OCI-LY1 (cell line): ENCODE results near the gene BIRC5.

Source experiments
- H2AFZ ChIP-seq: fragments of 200-600 bp; sonication (generic), shearing (Covaris generic); 2 replicates; pipeline ENCODE4 v1.6.0; 2014; ENCODE audit warnings: antibody characterized with exemption, mild to moderate bottlenecking, low read length
- H3F3A ChIP-seq: fragments of 200-600 bp; sonication (generic), shearing (Covaris generic); 2 replicates; pipeline ENCODE4 v1.6.0; 2014; ENCODE audit warnings: mild to moderate bottlenecking, antibody characterized with exemption, low read length, moderate library complexity; ENCODE audit not compliant: insufficient read depth
- H3K27ac ChIP-seq: fragments of 200-600 bp; sonication (generic); 2 replicates; pipeline ENCODE4 v1.5.1; 2014; ENCODE audit warnings: low read length, mixed run types, mild to moderate bottlenecking, low read depth; ENCODE audit not compliant: poor library complexity, severe bottlenecking
- H3K27me3 ChIP-seq: fragments of 200-600 bp; sonication (generic); 2 replicates; pipeline ENCODE4 v1.6.0; 2014; ENCODE audit warnings: antibody characterized with exemption, mild to moderate bottlenecking, low read length, moderate library complexity; ENCODE audit not compliant: insufficient read depth
- H3K36me3 ChIP-seq: fragments of 200-600 bp; sonication (generic); 2 replicates; pipeline ENCODE4 v1.6.1; 2014; ENCODE audit warnings: mild to moderate bottlenecking, antibody characterized with exemption, low read length, moderate library complexity, mixed read lengths; ENCODE audit not compliant: insufficient read depth
- H3K4me1 ChIP-seq: fragments of 200-600 bp; sonication (generic); 2 replicates; pipeline ENCODE4 v1.5.1; 2014; ENCODE audit warnings: mild to moderate bottlenecking, low read length, moderate library complexity; ENCODE audit not compliant: insufficient read depth, severe bottlenecking
- H3K4me2 ChIP-seq: fragments of 200-600 bp; sonication (generic), shearing (Covaris generic); 2 replicates; pipeline ENCODE4 v1.6.1; 2014; ENCODE audit warnings: low read length
- H3K4me3 ChIP-seq: fragments of 200-600 bp; sonication (generic); 2 replicates; pipeline ENCODE4 v1.5.1; 2014; ENCODE audit warnings: low read length, low read depth, mild to moderate bottlenecking, mixed read lengths; ENCODE audit not compliant: poor library complexity, severe bottlenecking
- H3K79me2 ChIP-seq: fragments of 200-600 bp; shearing (Covaris generic); 2 replicates; pipeline ENCODE4 v1.6.1; 2016; ENCODE audit warnings: mixed run types, low read length, mixed read lengths; ENCODE audit not compliant: insufficient read depth
- H3K9ac ChIP-seq: fragments of 200-600 bp; sonication (generic), shearing (Covaris generic); 2 replicates; pipeline ENCODE4 v1.6.1; 2014; ENCODE audit warnings: mild to moderate bottlenecking, low read length, mixed read lengths
- H3K9me2 ChIP-seq: fragments of 200-600 bp; sonication (generic), shearing (Covaris generic); 2 replicates; pipeline ENCODE4 v1.6.1; 2014; ENCODE audit warnings: low read depth, mild to moderate bottlenecking, low read length, mixed read lengths
- H3K9me3 ChIP-seq: fragments of 200-600 bp; shearing (Covaris generic); 2 replicates; pipeline ENCODE4 v1.6.1; 2014; ENCODE audit warnings: low read length, mixed read lengths
- H4K20me1 ChIP-seq: fragments of 200-600 bp; sonication (generic), shearing (Covaris generic); 2 replicates; pipeline ENCODE4 v1.6.0; 2016; ENCODE audit warnings: mild to moderate bottlenecking, low read length; ENCODE audit not compliant: insufficient read depth
- EZH2 ChIP-seq: fragments of 200-600 bp; sonication (generic), shearing (Covaris generic); IDR thresholded peaks from 2 replicates; pipeline ENCODE4 v1.8.0; 2017; ENCODE audit warnings: borderline replicate concordance, mixed run types, mild to moderate bottlenecking, antibody characterized with exemption, low read length, moderate library complexity, mixed read lengths
- TF ChIP-seq, protein P1 (sequence below): fragments of 200-600 bp; sonication (generic), shearing (Covaris generic); IDR thresholded peaks from 2 replicates; pipeline ENCODE4 v1.5.1; 2017; ENCODE audit warnings: mild to moderate bottlenecking, antibody characterized with exemption, low read length, moderate library complexity, mixed read lengths

The BIRC5 gene

DNA sequence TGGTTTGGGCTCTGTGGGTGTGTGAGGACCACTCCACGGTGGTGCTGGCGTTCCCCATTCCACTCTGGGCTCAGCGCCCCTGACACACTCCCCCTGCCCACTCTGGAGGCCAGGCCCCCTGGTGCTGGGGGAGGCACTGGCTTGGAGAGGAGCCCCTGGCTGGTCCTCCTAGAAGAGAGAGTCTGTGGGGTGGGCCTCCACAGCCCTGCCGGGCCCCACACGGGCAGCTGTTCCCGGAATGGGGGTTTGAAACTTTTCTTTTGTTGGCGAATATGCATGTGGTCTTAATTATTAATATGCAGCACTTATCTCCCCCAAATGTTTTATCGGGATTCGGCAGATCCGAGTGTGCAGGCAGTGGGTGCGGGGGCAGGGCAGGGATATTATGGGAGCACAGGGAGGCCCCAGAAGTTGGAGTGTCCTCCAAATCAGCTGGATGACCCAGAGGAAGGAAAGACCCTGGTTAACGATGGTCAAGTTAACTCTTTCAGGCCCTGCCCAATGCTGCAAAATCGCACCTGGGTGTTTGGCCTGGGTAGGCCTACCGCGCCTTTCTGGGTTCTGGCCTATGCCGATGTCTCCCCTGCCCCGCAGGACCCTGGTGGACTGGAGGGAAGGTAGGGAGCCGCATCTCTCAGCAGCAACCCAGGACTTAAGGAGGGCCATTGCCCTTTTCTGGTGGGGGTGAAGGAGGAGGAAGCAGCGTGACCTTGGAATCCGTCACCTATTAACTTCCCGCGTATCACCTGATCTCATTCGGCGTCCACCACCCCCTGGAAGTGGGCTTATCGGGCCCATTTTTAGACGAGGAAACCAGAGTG, 53.4 kb downstream of the BIRC5 start:
- Histone ChIP-seq H3K4me3 (no peak overlapping the region), H3K9me3 (no peaks in the 10 kb centered on the region), H3K79me2 (no peaks in the 10 kb centered on the region), H3K27ac (no peak overlapping the region), H4K20me1 (no peaks in the 10 kb centered on the region), H2AFZ (no peak overlapping the region), H3F3A (no peaks in the 10 kb centered on the region), H3K9ac (no peak overlapping the region), H3K9me2 (no peaks in the 10 kb centered on the region), H3K4me2 (no peak overlapping the region), H3K4me1 (peaks cover 9% of the 10 kb centered on the region), H3K36me3 (no peaks in the 10 kb centered on the region), H3K27me3 (0 out of 2 replicates have a peak, but pooled peaks cover 14% of the 10 kb centered on the region)
- TF ChIP-seq EZH2, result no peak
- TF ChIP-seq, protein P1, sequence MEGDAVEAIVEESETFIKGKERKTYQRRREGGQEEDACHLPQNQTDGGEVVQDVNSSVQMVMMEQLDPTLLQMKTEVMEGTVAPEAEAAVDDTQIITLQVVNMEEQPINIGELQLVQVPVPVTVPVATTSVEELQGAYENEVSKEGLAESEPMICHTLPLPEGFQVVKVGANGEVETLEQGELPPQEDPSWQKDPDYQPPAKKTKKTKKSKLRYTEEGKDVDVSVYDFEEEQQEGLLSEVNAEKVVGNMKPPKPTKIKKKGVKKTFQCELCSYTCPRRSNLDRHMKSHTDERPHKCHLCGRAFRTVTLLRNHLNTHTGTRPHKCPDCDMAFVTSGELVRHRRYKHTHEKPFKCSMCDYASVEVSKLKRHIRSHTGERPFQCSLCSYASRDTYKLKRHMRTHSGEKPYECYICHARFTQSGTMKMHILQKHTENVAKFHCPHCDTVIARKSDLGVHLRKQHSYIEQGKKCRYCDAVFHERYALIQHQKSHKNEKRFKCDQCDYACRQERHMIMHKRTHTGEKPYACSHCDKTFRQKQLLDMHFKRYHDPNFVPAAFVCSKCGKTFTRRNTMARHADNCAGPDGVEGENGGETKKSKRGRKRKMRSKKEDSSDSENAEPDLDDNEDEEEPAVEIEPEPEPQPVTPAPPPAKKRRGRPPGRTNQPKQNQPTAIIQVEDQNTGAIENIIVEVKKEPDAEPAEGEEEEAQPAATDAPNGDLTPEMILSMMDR, result no peak

DNA sequence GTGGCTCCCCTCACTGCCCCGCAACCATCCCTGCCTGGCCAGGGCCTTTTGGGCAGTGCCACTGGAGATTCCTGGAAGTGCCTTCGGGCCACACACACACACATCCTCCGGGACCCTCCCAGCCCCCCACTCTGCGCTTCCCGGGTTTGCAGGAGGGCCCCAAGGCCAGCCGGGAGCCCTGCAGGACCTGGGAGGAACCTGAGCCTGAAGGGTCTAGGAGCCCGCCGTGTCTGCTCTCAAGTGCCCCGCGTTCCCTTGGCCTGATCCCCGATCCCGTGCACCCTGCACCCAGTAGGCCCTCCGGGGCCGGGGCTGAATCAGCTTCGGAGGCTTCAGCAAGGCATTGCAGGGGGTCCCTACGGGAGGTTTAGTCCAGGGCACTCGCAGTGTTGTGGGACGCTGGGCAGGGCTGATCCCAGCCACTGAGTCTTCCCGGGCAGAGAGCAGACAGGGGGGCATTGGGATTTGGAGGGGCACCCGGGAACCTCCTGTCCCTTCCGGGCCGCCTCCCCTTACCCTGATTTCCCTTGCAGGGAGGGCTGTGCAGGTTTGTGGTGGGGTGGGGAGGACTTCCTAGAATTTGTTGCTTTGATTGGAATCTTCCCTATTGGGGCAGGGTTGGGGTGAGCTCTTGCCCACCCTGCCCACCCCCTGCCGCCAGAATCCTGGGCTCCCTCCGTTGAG, 54.3 kb downstream of the BIRC5 start:
- peaks cover 15% of the 10 kb centered on the region for H3K4me1 ChIP-seq
- H3K4me3 ChIP-seq, result no peak overlapping the region
- H2AFZ ChIP-seq, result no peak overlapping the region

More for the DNA sequence above, 54.3 kb downstream of the BIRC5 start:
- H3F3A ChIP-seq, result no peaks in the 10 kb centered on the region
- H3K4me2 ChIP-seq, result no peak overlapping the region
- no peaks in the 10 kb centered on the region for H3K36me3 ChIP-seq
- 0 out of 2 replicates have a peak, but pooled peaks cover 14% of the 10 kb centered on the region for H3K27me3 ChIP-seq
- TF ChIP-seq, protein P1, result no peak
- no peak for TF ChIP-seq EZH2
- H3K27ac ChIP-seq, result no peak overlapping the region
- no peak overlapping the region for H3K9ac ChIP-seq
- no peaks in the 10 kb centered on the region for H3K9me3 ChIP-seq
- no peaks in the 10 kb centered on the region for H3K79me2 ChIP-seq
- H3K9me2 ChIP-seq, result no peaks in the 10 kb centered on the region
- no peaks in the 10 kb centered on the region for H4K20me1 ChIP-seq
